Measurements from ENCODE around the gene STRN3. TPM values are rescaled to one million over a fixed set of nuclear protein-coding genes. Genes with fewer than 3 reads are reported as not detected.

Gene STRN3
- total RNA-seq, 4 donors from 2014 or later: 11.6 to 47.7 (median 38.9) TPM

DNA sequence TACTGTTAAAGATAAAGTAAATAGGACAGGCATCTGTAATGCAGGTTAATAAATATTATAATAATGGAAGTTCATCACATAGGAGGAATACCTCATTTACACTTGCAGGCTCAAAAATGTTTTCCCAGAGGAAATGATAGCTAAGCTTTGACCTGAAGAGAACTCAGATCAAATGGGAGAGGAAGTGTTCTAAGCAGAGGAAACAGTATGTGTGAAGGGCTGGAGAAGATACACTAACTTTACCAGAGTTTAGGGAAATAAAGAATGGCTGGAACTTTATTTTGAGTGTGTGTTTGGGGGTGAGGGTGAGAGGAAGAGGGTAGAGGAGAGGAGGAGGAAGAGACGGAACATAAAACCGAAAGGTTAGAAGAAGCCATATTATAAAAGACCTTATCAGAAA, 34.8 kb downstream of the STRN3 start:
- H3K4me3 ChIP-seq: no peak overlapping the region
- H3K27me3 ChIP-seq: no peaks in the 10 kb centered on the region
- 58 to 69% methylated on average over 2 of the region's 2 CpGs for WGBS, 2 donors
- no peaks in the 10 kb centered on the region for H3K9me3 ChIP-seq
- no peak for TF ChIP-seq CTCF (IDR thresholded peaks at IDR 0.05)
- TF ChIP-seq POLR2A (IDR thresholded peaks at IDR 0.05): no peak
- no peak for DNase-seq
- H3K36me3 ChIP-seq: no peaks in the 10 kb centered on the region
- intact Hi-C loops (cut with DNase I): no loop called here
- no peak overlapping the region for H3K27ac ChIP-seq
- peaks cover 0 to 74% (median 15%) of the 10 kb centered on the region in 3 donors for H3K4me1 ChIP-seq

- H3K27me3 ChIP-seq: no peaks in the 10 kb centered on the region
- intact Hi-C loops (cut with DNase I): no loop called here
- H3K36me3 ChIP-seq: no peaks in the 10 kb centered on the region
- H3K4me1 ChIP-seq: peaks cover 0 to 68% (median 12%) of the 10 kb centered on the region in 3 donors
- TF ChIP-seq CTCF (IDR thresholded peaks at IDR 0.05): no peak
- TF ChIP-seq POLR2A (IDR thresholded peaks at IDR 0.05): no peak
- no peak overlapping the region for H3K27ac ChIP-seq
- H3K4me3 ChIP-seq: no peak overlapping the region
- DNase-seq: no peak
- no peaks in the 10 kb centered on the region for H3K9me3 ChIP-seq
Measured at GRCh38 chr14:30990770-30991169, 35.4 kb downstream of the STRN3 start.

- Histone ChIP-seq H3K36me3 (peaks cover 0 to 4% (median 0%) of the 10 kb centered on the region in 3 donors), H3K9me3 (no peaks in the 10 kb centered on the region), H3K27ac (no peak overlapping the region), H3K4me3 (no peak overlapping the region), H3K4me1 (peaks cover 0 to 47% (median 0%) of the 10 kb centered on the region in 3 donors), H3K27me3 (no peaks in the 10 kb centered on the region)
- intact Hi-C loops (cut with DNase I): no loop called here
- no peak for DNase-seq
- no peak for TF ChIP-seq CTCF (IDR thresholded peaks at IDR 0.05)
- no peak for TF ChIP-seq POLR2A (IDR thresholded peaks at IDR 0.05)
Measured at GRCh38 chr14:30988509-30988908, 37.7 kb downstream of the STRN3 start.

DNA sequence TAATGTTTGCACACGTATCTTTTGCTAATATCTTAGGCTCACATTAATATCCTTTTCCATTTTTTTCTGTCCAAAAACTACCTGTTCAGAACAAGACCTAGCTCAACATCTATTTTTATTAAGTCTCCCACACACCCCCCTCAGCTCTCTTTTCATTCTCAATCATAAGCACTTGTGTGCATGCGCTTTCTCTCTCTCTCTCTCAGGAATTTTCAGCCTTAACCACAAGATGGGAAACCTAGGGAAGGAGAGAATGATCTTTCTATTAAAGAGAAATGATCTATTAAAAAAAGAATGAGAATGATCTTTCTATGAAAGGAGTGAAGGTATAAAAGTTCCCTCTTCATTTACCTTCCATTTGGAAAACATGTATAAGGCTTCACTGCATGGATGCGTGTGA, 40.4 kb downstream of the STRN3 start:
- H3K9me3 ChIP-seq: no peaks in the 10 kb centered on the region
- no peak overlapping the region for H3K27ac ChIP-seq
- no peak for TF ChIP-seq POLR2A (IDR thresholded peaks at IDR 0.05)
- no peak for TF ChIP-seq CTCF (IDR thresholded peaks at IDR 0.05)
- peaks cover 0 to 4% (median 0%) of the 10 kb centered on the region in 3 donors for H3K36me3 ChIP-seq
- no peaks in the 10 kb centered on the region for H3K27me3 ChIP-seq
- DNase-seq: no peak
- peaks cover 0 to 34% (median 0%) of the 10 kb centered on the region in 3 donors for H3K4me1 ChIP-seq
- intact Hi-C loops (cut with DNase I): no loop called here
- 89 to 90% methylated on average over 3 of the region's 3 CpGs for WGBS, 2 donors
- H3K4me3 ChIP-seq: no peak overlapping the region

DNA sequence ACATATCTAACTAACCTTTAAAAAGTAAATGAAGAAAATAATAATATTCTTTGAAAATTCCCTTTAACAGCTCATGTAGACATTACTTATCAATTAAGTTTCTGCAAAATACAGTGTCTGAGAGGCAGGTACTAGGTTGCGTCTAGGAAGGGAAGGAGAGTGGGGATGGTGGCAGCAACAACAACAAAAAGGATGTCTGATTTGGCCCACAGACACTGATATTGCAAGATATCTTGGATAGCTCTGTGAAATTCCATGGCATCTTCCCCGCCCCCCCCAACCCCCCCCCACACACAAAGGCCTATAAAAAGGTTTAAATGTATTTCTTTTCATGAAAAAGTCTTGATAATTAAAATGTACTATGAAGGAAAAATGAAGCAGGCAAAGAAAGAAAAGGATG, 42.3 kb downstream of the STRN3 start:
- no peak for DNase-seq
- 80 to 83% methylated on average over 2 of the region's 2 CpGs for WGBS, 2 donors
- peaks cover 0 to 29% (median 0%) of the 10 kb centered on the region in 3 donors for H3K4me1 ChIP-seq
- intact Hi-C loops (cut with DNase I): loop anchor here (5.0 kb wide), 1 partner anchor 98 kb away; no protein-coding TSS in a partner anchor
- no peaks in the 10 kb centered on the region for H3K9me3 ChIP-seq
- TF ChIP-seq POLR2A (IDR thresholded peaks at IDR 0.05) (no peak), CTCF (IDR thresholded peaks at IDR 0.05) (no peak)
- peaks cover 0 to 4% (median 0%) of the 10 kb centered on the region in 3 donors for H3K36me3 ChIP-seq
- H3K4me3 ChIP-seq: no peak overlapping the region
- H3K27ac ChIP-seq: no peak overlapping the region
- no peaks in the 10 kb centered on the region for H3K27me3 ChIP-seq

Data from esophagus squamous epithelium (tissue), 5 donors.